ENCODE results near the gene SMIM20.

The SMIM20 gene

GRCh38 chr4:25954293-25954904, 40.4 kb downstream of the SMIM20 start:
- DNase-seq (ENCODE audit: low read depth): no peak

- DNase-seq (ENCODE audit: low read depth): no peak
Measured at GRCh38 chr4:25955705-25956104, 41.7 kb downstream of the SMIM20 start.

GRCh38 chr4:25956260-25956659, 42.2 kb downstream of the SMIM20 start:
- no peak for DNase-seq (ENCODE audit: low read depth)

GRCh38 chr4:25958110-25958509, 44.1 kb downstream of the SMIM20 start:
- no peak for DNase-seq (ENCODE audit: low read depth)

GRCh38 chr4:25962393-25962792, 48.4 kb downstream of the SMIM20 start:
- DNase-seq (ENCODE audit: low read depth): no peak

GRCh38 chr4:25965629-25966028, 51.6 kb downstream of the SMIM20 start:
- no peak for DNase-seq (ENCODE audit: low read depth)

- DNase-seq (ENCODE audit: low read depth): no peak
Measured at GRCh38 chr4:25966171-25966570, 52.2 kb downstream of the SMIM20 start.

GRCh38 chr4:25969374-25970155, 55.5 kb downstream of the SMIM20 start:
- no peak for DNase-seq (ENCODE audit: low read depth)

- no peak for DNase-seq (ENCODE audit: low read depth)
Measured at GRCh38 chr4:25970226-25970675, 56.2 kb downstream of the SMIM20 start.

- peak; percentile 20 for DNase-seq (ENCODE audit: low read depth)
Measured at GRCh38 chr4:25970691-25971432, 56.8 kb downstream of the SMIM20 start.

- no peak for DNase-seq (ENCODE audit: low read depth)
Measured at GRCh38 chr4:25972366-25972765, 58.3 kb downstream of the SMIM20 start.

- no peak for DNase-seq (ENCODE audit: low read depth)
Measured at GRCh38 chr4:25972984-25973745, 59.1 kb downstream of the SMIM20 start.

- DNase-seq (ENCODE audit: low read depth): no peak
Measured at GRCh38 chr4:25976780-25977179, 62.8 kb downstream of the SMIM20 start.

GRCh38 chr4:25977397-25978170, 63.6 kb downstream of the SMIM20 start:
- no peak for DNase-seq (ENCODE audit: low read depth)

GRCh38 chr4:25978327-25978726, 64.3 kb downstream of the SMIM20 start:
- DNase-seq (ENCODE audit: low read depth): peak; percentile 42

Data from fibroblast of gingiva (primary cell).